ENCODE measurements around the gene PRR29.

PRR29 gene

DNA sequence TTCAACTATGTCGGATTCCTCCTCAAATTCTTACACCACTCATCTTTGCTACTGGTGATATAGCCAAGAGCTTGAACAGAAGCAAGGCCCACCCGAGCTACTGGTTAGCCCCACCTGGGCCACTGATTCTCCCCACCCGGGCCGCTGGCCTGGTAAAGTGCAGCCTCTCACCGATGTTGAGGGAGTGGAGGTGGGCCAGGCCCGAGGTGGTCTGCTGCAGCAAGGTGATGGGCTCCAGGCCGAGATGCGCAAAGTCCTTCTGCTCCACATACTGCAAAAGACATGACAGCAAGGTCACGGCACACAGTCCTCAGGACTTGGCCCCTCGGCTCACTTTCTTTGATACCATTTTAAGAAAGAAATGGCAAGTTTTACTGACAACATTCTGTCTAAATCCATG is 55.0 kb downstream of the PRR29 start:
- no peak for DNase-seq
